HS-27A (cell line): Measurements from ENCODE around the gene MRPL19.
"Not testable (repeated sequence)": the region's sequence is repeated elsewhere in the genome, so short reads cannot be mapped to it uniquely, and the experiment has no call there.

Experiments
- DNase-seq: peaks from one replicate; pipeline ENCODE4 v3.0.0-alpha.2; 2012; ENCODE audit warnings: low read depth, missing footprints

The MRPL19 gene

GRCh38 chr2:75667884-75668283 is 21.3 kb downstream of the MRPL19 start:
- no peak for DNase-seq

DNA sequence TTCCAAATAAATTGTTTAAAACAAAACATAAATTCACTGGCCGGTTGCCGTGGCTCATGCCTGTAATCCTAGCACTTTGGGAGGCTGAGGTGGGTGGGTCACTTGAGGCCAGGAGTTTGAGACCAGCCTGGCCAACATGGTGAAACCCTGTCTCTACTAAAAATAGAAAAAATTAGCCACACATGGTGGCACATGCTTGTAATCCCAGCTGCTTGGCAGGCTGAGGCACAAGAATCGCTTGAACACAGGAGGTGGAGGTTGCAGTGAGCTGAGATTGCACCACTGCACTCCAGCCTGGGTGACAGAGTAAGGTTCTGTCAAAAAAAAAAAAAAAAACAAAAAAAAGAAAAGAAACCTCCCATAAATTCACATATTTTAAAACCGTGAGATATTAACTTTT is 28.8 kb downstream of the MRPL19 start:
- not testable (repeated sequence) for DNase-seq

DNA sequence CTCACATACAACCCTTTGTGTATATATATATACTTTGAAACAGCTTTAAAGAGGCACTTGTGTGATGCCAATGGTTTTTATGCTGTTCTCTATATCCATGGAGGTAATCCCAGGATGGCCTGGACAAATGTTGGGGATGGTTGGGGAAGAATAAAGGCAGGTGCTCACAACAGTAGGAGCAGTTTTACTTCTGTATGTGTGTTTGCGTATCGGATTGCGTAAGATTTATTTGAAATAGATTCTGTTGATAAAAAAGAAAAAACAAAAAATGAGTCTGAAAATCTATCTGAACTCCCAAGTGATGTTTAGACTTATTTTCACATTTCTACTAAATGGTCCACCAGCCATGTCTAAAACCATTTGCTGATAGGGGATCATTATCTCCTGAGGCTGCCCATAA is 29.3 kb downstream of the MRPL19 start:
- no peak for DNase-seq

GRCh38 chr2:75676464-75676863 is 29.9 kb downstream of the MRPL19 start:
- DNase-seq = no peak

GRCh38 chr2:75679556-75679955 is 33.0 kb downstream of the MRPL19 start:
- no peak for DNase-seq

GRCh38 chr2:75680402-75680801 is 33.8 kb downstream of the MRPL19 start:
- no peak for DNase-seq

DNA sequence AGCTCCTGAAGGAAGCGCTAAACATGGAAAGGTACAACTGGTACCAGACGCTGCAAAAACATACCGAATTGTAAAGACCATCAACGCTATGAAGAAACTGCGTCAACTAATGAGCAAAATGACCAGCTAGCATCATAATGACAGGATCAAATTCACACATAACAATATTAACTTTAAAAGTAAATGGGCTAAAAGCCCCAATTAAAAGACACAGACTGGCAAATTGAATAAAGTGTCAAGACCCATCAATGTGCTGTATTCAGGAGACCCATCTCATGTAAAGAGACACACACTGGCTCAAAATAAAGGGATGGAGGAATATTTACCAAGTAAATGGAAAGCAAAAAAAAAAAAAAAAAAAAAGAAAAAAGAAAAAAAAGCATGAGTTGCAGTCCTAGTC is 36.8 kb downstream of the MRPL19 start:
- DNase-seq = not testable (repeated sequence)

DNA sequence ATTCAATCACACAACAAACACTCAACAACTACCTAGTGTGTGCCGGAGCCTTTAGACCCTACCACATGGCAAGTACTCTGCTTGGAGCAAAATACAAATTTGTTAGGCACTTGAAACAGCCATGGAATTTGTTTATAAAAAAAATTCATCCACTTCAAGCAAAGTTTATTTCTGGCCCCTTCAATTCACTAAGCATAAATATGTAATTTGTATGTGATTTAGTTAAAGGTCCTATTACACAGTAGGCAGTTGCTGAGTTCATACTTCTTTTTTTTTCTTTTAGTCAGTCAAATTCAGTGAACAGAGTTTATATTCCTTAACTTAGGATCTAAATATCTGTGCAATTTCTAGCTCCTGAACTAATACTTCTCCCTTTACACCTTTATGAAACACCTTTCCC is 41.6 kb downstream of the MRPL19 start:
- no peak for DNase-seq

GRCh38 chr2:75698918-75699317 is 52.3 kb downstream of the MRPL19 start:
- no peak for DNase-seq

- no peak for DNase-seq
Observed at GRCh38 chr2:75702593-75702992, 56.0 kb downstream of the MRPL19 start.

DNA sequence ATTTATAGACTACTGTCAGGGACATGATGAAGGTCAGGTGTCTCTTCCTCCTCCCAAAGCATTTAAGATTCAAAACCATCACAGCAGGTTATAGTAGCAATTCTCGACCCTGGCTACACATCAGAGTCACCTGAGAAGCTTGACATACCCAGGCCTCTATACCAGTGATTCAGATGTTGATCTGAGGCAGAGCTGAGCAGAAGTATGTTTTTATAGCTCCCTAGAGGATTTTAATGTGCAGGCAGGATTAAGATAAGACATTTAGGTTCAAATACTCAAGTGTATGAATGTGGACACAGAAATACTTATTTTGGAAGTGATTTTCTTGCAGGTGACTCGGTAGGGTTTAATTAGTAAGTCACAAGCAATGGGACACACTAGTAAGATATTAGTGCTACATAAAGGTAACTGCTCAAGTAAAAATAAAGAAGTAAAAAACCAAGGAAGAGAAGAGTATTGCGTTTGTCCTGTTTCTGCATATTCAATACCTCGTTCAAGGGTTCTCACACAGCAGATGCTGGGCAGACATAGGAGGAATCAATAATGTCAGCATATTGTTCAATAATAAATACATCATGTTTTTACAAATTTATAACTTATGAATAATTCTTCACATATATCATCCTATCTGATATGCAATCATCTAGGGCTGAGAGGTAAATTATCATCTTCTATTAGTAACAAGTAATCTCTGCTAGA is 57.2 kb downstream of the MRPL19 start:
- no peak for DNase-seq

DNA sequence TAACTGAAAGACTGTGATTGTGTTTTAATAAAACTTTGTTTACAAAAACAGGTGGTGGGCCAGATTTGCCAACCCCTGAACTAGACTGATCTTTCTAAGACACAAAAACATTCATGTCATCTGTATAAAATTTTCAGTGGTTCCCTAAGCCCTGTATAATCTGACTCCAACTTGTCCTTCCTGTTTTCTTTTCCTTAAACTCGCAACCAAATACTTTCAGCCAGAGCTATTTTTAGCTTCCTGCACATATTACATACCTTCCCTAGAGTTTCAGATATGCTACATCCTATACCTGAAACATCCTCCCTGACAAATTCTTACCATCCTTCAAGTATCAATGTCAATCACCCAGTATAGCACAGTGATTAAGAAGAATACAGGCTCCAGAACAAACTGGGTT is 59.3 kb downstream of the MRPL19 start:
- DNase-seq = no peak

GRCh38 chr2:75707901-75708300 is 61.3 kb downstream of the MRPL19 start:
- DNase-seq = no peak

DNA sequence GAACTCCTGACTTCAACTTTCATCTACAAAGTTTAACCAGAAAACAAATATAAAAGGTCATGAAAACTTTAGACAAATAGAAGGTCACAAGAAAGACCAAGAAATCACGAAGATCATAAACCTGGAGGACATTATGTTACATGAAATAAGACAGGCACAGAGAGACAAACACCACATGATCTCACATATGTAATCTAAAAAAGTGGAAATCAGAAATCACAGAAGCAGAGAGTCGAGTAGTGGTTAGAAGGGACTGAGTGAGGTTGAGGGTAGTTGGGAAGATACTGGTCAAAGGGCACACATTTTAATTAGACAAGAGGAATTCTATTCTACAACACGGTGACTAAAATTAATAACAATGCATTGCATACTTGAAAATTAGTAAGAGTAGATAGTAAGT is 62.7 kb downstream of the MRPL19 start:
- no peak for DNase-seq

GRCh38 chr2:75710220-75710576 is 63.6 kb downstream of the MRPL19 start:
- DNase-seq = peak; percentile 42

GRCh38 chr2:75710577-75711253 is 64.1 kb downstream of the MRPL19 start, which contains the start of gene GCFC2:
Gene GCFC2, minus strand, starts transcription at chr2:75710915. Its CDS starts 60 bp downstream, at chr2:75710855.
- peak; percentile 85 for DNase-seq

- not testable (repeated sequence) for DNase-seq
Observed at GRCh38 chr2:75711590-75711989, 65.0 kb downstream of the MRPL19 start.

GRCh38 chr2:75716406-75716805 is 69.8 kb downstream of the MRPL19 start:
- no peak for DNase-seq

GRCh38 chr2:75719616-75720015 is 73.0 kb downstream of the MRPL19 start:
- no peak for DNase-seq

DNA sequence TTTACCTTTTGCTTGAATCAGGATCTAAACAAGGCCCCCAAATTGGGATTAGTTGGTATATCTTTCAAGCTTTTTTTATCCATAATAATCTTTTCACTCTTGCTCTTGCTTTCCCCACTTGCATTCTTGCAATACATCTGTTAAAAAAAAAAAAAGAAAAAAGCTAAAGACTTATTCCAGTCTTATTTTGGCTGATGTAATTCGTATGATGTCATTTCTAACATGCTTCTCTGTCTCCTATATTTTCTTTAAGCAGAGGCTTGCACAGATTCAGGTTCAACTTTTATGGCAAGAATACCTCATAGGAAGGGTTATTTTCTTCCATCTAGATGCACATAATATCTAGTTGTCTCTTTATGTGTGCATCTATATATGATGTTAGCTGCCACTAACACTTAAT is 73.9 kb downstream of the MRPL19 start:
- DNase-seq = no peak

DNA sequence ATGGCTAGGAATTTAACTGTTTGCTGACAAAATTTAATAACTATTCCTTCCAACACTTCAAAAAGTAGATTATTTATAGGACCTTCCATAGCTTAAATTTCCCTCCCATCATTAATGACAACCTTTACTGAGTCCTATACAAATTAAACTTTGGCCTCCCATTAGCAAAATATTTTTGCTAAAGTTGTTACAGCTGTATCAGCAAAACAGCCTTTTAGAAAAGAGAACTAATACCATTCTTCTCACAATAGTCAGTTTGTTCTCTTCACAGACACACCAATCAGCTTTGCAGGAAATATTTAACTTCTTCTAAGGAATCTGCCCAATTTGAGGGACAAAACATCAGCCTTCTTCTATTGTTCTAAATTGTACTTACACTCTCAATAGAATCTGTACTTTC is 76.1 kb downstream of the MRPL19 start:
- DNase-seq = no peak

- no peak for DNase-seq
Observed at GRCh38 chr2:75728614-75729419, 82.2 kb downstream of the MRPL19 start.

DNA sequence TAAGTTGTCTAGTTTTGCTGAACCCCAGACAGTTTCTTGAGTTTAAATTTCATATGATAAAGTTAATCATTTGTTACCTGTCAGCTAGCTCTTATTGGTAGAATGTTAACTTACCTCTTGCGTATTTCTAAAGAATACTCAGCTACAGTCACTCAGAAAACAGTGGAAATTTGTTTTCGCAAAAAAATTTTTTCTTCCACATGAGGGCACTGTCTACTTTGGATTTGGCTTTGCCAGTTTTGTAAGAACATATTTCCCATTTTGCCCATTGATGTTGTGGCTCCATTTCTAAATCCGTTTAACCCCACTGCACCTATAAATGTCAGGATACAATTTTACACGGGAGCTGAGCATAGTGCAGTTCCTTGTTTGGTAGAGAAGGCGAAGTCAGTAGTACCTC is 83.3 kb downstream of the MRPL19 start:
- DNase-seq = no peak
